Neural cell (in vitro differentiated cells): ENCODE measurements around the gene NKX1-2.

ENCODE experiments used
- CTCF ChIP-seq: fragments of 450-650 bp; IDR thresholded peaks from 2 replicates; pipeline ENCODE4 v1.5.1; 2014; ENCODE audit warnings: antibody characterized with exemption, mild to moderate bottlenecking, moderate library complexity; ENCODE audit not compliant: poor library complexity, severe bottlenecking
- EP300 ChIP-seq: fragments of 450-650 bp; conservative IDR thresholded peaks from 2 replicates; pipeline ENCODE4 v1.6.1; 2014; ENCODE audit warnings: antibody characterized with exemption, mild to moderate bottlenecking, moderate library complexity; ENCODE audit not compliant: poor library complexity, severe bottlenecking
- EZH2 ChIP-seq: fragments of 200-600, 300-800 bp; shearing (Covaris generic), sonication (generic); IDR thresholded peaks from 2 replicates; pipeline ENCODE4 v1.6.1; 2014; ENCODE audit warnings: antibody characterized with exemption, low read length, borderline replicate concordance, mild to moderate bottlenecking; ENCODE audit not compliant: insufficient read depth, poor library complexity, severe bottlenecking
- MXI1 ChIP-seq: fragments of 450-650 bp; conservative IDR thresholded peaks from 2 replicates; pipeline ENCODE4 v1.6.1; 2014; ENCODE audit warnings: antibody characterized with exemption, mild to moderate bottlenecking; ENCODE audit not compliant: poor library complexity, severe bottlenecking
- POLR2AphosphoS5 ChIP-seq: IDR thresholded peaks from 2 replicates; pipeline ENCODE4 v1.6.1; 2012
- RAD21 ChIP-seq: fragments of 450-650 bp; conservative IDR thresholded peaks from 2 replicates; pipeline ENCODE4 v1.6.1; 2014; ENCODE audit warnings: antibody characterized with exemption, mild to moderate bottlenecking, moderate library complexity
- SMC3 ChIP-seq: fragments of 450-650 bp; conservative IDR thresholded peaks from 2 replicates; pipeline ENCODE4 v1.6.1; 2014; ENCODE audit warnings: antibody characterized with exemption, mild to moderate bottlenecking, moderate library complexity; ENCODE audit not compliant: poor library complexity
- TAF1 ChIP-seq: IDR thresholded peaks from 2 replicates; pipeline ENCODE4 v1.6.1; 2012; ENCODE audit warnings: low read depth
- TF ChIP-seq, protein P1 (sequence below): IDR thresholded peaks from 2 replicates; pipeline ENCODE4 v1.6.1; 2012; ENCODE audit warnings: borderline replicate concordance

DNA sequence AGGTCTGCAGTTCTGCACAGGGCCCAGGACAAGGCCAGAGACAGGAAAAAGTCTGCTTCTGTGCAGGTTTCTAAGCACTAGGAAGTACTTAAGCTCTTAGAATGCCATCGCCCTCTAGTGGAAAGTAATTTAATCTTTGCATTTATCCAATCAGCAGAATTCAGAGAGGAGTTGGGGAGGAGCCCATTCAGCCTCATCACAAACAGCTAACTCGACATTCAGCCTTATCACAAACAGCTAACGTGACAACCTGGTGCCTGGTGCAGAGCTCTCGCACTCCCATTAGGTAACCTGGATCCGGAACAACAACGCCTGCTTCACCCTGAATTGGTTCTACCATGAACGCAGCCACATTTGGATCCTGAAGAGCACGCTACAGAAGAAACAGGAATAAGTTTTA is 46.3 kb downstream of the NKX1-2 start:
- peak; percentile 81 for TF ChIP-seq CTCF
- TF ChIP-seq RAD21: peak; percentile 71
- peak; percentile 79 for TF ChIP-seq SMC3
- no peak for TF ChIP-seq EZH2
- no peak for TF ChIP-seq EP300
- TF ChIP-seq, protein P1, sequence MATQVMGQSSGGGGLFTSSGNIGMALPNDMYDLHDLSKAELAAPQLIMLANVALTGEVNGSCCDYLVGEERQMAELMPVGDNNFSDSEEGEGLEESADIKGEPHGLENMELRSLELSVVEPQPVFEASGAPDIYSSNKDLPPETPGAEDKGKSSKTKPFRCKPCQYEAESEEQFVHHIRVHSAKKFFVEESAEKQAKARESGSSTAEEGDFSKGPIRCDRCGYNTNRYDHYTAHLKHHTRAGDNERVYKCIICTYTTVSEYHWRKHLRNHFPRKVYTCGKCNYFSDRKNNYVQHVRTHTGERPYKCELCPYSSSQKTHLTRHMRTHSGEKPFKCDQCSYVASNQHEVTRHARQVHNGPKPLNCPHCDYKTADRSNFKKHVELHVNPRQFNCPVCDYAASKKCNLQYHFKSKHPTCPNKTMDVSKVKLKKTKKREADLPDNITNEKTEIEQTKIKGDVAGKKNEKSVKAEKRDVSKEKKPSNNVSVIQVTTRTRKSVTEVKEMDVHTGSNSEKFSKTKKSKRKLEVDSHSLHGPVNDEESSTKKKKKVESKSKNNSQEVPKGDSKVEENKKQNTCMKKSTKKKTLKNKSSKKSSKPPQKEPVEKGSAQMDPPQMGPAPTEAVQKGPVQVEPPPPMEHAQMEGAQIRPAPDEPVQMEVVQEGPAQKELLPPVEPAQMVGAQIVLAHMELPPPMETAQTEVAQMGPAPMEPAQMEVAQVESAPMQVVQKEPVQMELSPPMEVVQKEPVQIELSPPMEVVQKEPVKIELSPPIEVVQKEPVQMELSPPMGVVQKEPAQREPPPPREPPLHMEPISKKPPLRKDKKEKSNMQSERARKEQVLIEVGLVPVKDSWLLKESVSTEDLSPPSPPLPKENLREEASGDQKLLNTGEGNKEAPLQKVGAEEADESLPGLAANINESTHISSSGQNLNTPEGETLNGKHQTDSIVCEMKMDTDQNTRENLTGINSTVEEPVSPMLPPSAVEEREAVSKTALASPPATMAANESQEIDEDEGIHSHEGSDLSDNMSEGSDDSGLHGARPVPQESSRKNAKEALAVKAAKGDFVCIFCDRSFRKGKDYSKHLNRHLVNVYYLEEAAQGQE: no peak
- no peak for TF ChIP-seq TAF1
- no peak for TF ChIP-seq POLR2AphosphoS5
- TF ChIP-seq MXI1: no peak
